Subcutaneous abdominal adipose tissue (tissue), 5 donors: Measurements from ENCODE around the gene MUC4.
"Not testable (repeated sequence)": the region's sequence is repeated elsewhere in the genome, so short reads cannot be mapped to it uniquely, and the experiment has no call there.

ENCODE experiments used
- H3K27ac ChIP-seq: one replicate; pipeline ENCODE4 v1.7.0; 2013; ENCODE audit warnings: low read depth, mild to moderate bottlenecking, inconsistent platforms, low read length, moderate library complexity
- H3K27me3 ChIP-seq, 5 donors: one replicate each; pipeline ENCODE4 v1.7.0; 2013; ENCODE audit warnings: low read length in 5 of 5, inconsistent platforms in 1 of 5; ENCODE audit not compliant: control insufficient read depth in 5 of 5, insufficient read depth in 4 of 5
- H3K36me3 ChIP-seq, 5 donors: one replicate each; pipeline ENCODE4 v1.7.0; 2013; ENCODE audit warnings: low read length in 5 of 5; ENCODE audit not compliant: control insufficient read depth in 5 of 5, insufficient read depth in 5 of 5
- H3K4me1 ChIP-seq, 5 donors: one replicate each; pipeline ENCODE4 v1.7.0; 2013; ENCODE audit warnings: low read length in 5 of 5, mild to moderate bottlenecking in 3 of 5, moderate library complexity in 1 of 5; ENCODE audit not compliant: control insufficient read depth in 5 of 5, insufficient read depth in 5 of 5
- H3K4me3 ChIP-seq, 5 donors: one replicate each; pipeline ENCODE4 v1.7.0; 2013; ENCODE audit warnings: low read length in 5 of 5, low read depth in 1 of 5
- H3K9ac ChIP-seq, 5 donors: one replicate each; pipeline ENCODE4 v1.7.0; 2013; ENCODE audit warnings: low read length in 5 of 5, mild to moderate bottlenecking in 4 of 5, moderate library complexity in 3 of 5
- H3K9me3 ChIP-seq, 5 donors: one replicate each; pipeline ENCODE4 v1.7.0; 2013; ENCODE audit warnings: low read length in 5 of 5; ENCODE audit not compliant: control insufficient read depth in 5 of 5
- donor health status: healthy.
- donor health status: healthy.
- donor health status: healthy.
- donor health status: healthy.
- donor health status: healthy.

Gene MUC4

GRCh38 chr3:195712535-195712910, 99.2 kb downstream of the MUC4 start:
- not testable (repeated sequence) for H3K27me3 ChIP-seq, H3K9me3 ChIP-seq, H3K27ac ChIP-seq, H3K9ac ChIP-seq, H3K4me3 ChIP-seq
- Histone ChIP-seq H3K4me1 (peaks cover 0 to 13% (median 4%) of the 10 kb centered on the region in 5 donors), H3K36me3 (peaks cover 5 to 57% (median 52%) of the 10 kb centered on the region in 5 donors)

- Histone ChIP-seq H3K9me3 (no peaks in the 10 kb centered on the region), H3K4me1 (peaks cover 0 to 11% (median 4%) of the 10 kb centered on the region in 5 donors), H3K27ac (no peak overlapping the region), H3K4me3 (no peak overlapping the region), H3K36me3 (peaks cover 5 to 57% (median 52%) of the 10 kb centered on the region in 5 donors), H3K9ac (no peak overlapping the region), H3K27me3 (no peaks in the 10 kb centered on the region)
Measured at GRCh38 chr3:195711813-195712534, 99.8 kb downstream of the MUC4 start.

GRCh38 chr3:195711091-195711812, 100.5 kb downstream of the MUC4 start:
- peaks cover 5 to 57% (median 52%) of the 10 kb centered on the region in 5 donors for H3K36me3 ChIP-seq
- not testable (repeated sequence) for H3K27me3 ChIP-seq, H3K9ac ChIP-seq, H3K4me3 ChIP-seq, H3K27ac ChIP-seq, H3K9me3 ChIP-seq, H3K4me1 ChIP-seq

- H3K9ac ChIP-seq, H3K4me3 ChIP-seq, H3K27me3 ChIP-seq, H3K4me1 ChIP-seq, H3K27ac ChIP-seq, H3K9me3 ChIP-seq: not testable (repeated sequence)
- H3K36me3 ChIP-seq, result peaks cover 5 to 50% (median 46%) of the 10 kb centered on the region in 5 donors
Measured at GRCh38 chr3:195710126-195710905, 101.4 kb downstream of the MUC4 start.

GRCh38 chr3:195709676-195710085, 102.0 kb downstream of the MUC4 start:
- Histone ChIP-seq H3K9me3 (no peaks in the 10 kb centered on the region), H3K4me1 (peaks cover 0 to 5% (median 0%) of the 10 kb centered on the region in 5 donors), H3K27ac (no peak overlapping the region), H3K36me3 (peaks cover 5 to 44% (median 40%) of the 10 kb centered on the region in 5 donors), H3K4me3 (no peak overlapping the region), H3K9ac (no peak overlapping the region), H3K27me3 (no peaks in the 10 kb centered on the region)

- no peak overlapping the region for H3K27ac ChIP-seq
- no peak overlapping the region for H3K4me3 ChIP-seq
- peaks cover 0 to 2% (median 0%) of the 10 kb centered on the region in 5 donors for H3K4me1 ChIP-seq
- no peaks in the 10 kb centered on the region for H3K27me3 ChIP-seq
- peaks cover 5 to 39% (median 34%) of the 10 kb centered on the region in 5 donors for H3K36me3 ChIP-seq
- no peaks in the 10 kb centered on the region for H3K9me3 ChIP-seq
- H3K9ac ChIP-seq, result no peak overlapping the region
Measured at GRCh38 chr3:195708626-195709481, 102.9 kb downstream of the MUC4 start.

GRCh38 chr3:195708061-195708460, 103.7 kb downstream of the MUC4 start:
- H3K9ac ChIP-seq, result no peak overlapping the region
- no peak overlapping the region for H3K27ac ChIP-seq
- H3K36me3 ChIP-seq, result peaks cover 5 to 39% (median 34%) of the 10 kb centered on the region in 5 donors
- no peaks in the 10 kb centered on the region for H3K9me3 ChIP-seq
- H3K4me1 ChIP-seq, result peaks cover 0 to 2% (median 0%) of the 10 kb centered on the region in 5 donors
- no peak overlapping the region for H3K4me3 ChIP-seq
- no peaks in the 10 kb centered on the region for H3K27me3 ChIP-seq

- Histone ChIP-seq H3K36me3 (peaks cover 2 to 22% (median 21%) of the 10 kb centered on the region in 5 donors), H3K9ac (no peak overlapping the region), H3K4me1 (peaks cover 0 to 2% (median 0%) of the 10 kb centered on the region in 5 donors), H3K9me3 (no peaks in the 10 kb centered on the region), H3K4me3 (no peak overlapping the region), H3K27me3 (no peaks in the 10 kb centered on the region), H3K27ac (no peak overlapping the region)
Measured at GRCh38 chr3:195705081-195705991, 106.4 kb downstream of the MUC4 start.
